ENCODE measurements around the gene GLYATL3. TPM values are rescaled to one million over a fixed set of nuclear protein-coding genes. Genes with fewer than 3 reads are reported as not detected.

The GLYATL3 gene
- total and polyA plus RNA-seq, 2 of the 4 experiments (the other 2 are of a cell fraction) = not detected

DNA sequence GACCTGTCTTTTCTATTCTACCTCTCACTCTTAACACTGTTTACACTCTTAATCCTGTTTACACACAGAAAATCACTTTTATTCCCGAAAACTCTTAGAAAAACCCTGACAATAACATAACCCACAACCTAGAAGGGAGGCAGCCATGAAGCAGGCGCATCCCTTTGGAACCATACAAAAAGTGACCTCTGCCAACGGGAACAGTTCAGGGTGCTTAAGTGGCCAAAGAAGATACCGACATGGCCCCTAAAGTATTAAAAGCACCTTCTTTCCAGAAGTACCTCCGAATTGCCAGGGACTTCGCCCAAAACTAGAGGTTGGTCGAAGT is 37.2 kb upstream of the GLYATL3 start:
- ATAC-seq (ENCODE audit: low read depth) = peak; percentile 7; the same call in 1 of the 2 replicates
- in situ Hi-C loops (cut with MboI; ENCODE audit: low sequenced_read_pairs) = no loop called here

More for the DNA sequence above, 37.2 kb upstream of the GLYATL3 start:
- Histone ChIP-seq H2BK20ac (ENCODE audit: low read depth, low read length) (no peak overlapping the region), H3K79me1 (ENCODE audit: low read depth in 1 of 2, low read length in 2 of 2) (peaks cover 30 to 35% of the 10 kb centered on the region in 2 experiments), H3K36me3 (ENCODE audit: control insufficient read depth, insufficient read depth, low read length) (peaks cover 2% of the 10 kb centered on the region), H3K9ac (ENCODE audit: low read depth, low read length) (peak overlapping the region; percentile 83), H4K8ac (ENCODE audit: low read depth in 2 of 2, low read length in 2 of 2) (peak overlapping the region; percentile 86 to 94), H2BK5ac (ENCODE audit: low read depth, low read length, poor library complexity, severe bottlenecking) (peak overlapping the region; percentile 22), H2AFZ (replicated peaks; ENCODE audit: low read length, poor library complexity) (peak overlapping the region; percentile 99), H2AK9ac (replicated peaks; ENCODE audit: low read depth, low read length, poor library complexity) (peak overlapping the region; percentile 86), H3K18ac (ENCODE audit: low read depth, low read length) (no peak overlapping the region), H3K4me2 (ENCODE audit: low read depth, low read length) (peak overlapping the region; percentile 75), H2BK120ac (ENCODE audit: low read depth, low read length) (no peak overlapping the region), H3K4me3 (ENCODE audit: insufficient read depth, low read depth, low read length) (peak overlapping the region; percentile 82), H3K4ac (ENCODE audit: low read depth, low read length) (peak overlapping the region; percentile 73), H3K4me1 (ENCODE audit: control insufficient read depth, insufficient read depth, low read length) (no peaks in the 10 kb centered on the region; the same call in 1 of the 2 replicates), H3K23ac (ENCODE audit: low read depth, low read length) (peak overlapping the region; percentile 72), H3K27ac (ENCODE audit: insufficient read depth, low read length) (peak overlapping the region; percentile 51), H4K91ac (ENCODE audit: insufficient read depth, low read depth, low read length) (peak overlapping the region; percentile 56; the same call in 1 of the 2 replicates), H4K20me1 (ENCODE audit: insufficient read depth, low read length) (no peaks in the 10 kb centered on the region), H3K27me3 (ENCODE audit: control insufficient read depth, insufficient read depth, low read length) (no peaks in the 10 kb centered on the region), H3K9me3 (ENCODE audit: control insufficient read depth, insufficient read depth, low read length) (no peaks in the 10 kb centered on the region), H2BK15ac (ENCODE audit: low read depth, low read length) (no peak overlapping the region), H3K14ac (replicated peaks; ENCODE audit: low read depth, low read length) (peak overlapping the region; percentile 83), H2AK5ac (ENCODE audit: low read depth, low read length) (peak overlapping the region; percentile 72), H3K9me1 (ENCODE audit: insufficient read depth, low read length) (no peaks in the 10 kb centered on the region), H3K56ac (ENCODE audit: extremely low read depth, insufficient read depth, low read length) (peak overlapping the region; percentile 70; the same call in 1 of the 2 replicates), H4K5ac (ENCODE audit: low read depth, low read length) (peak overlapping the region; percentile 83)
- dilution Hi-C loops (cut with HindIII; ENCODE audit: low sequenced_read_pairs, unreplicated experiment) (no loop called here), intact Hi-C loops (cut with micrococcal nuclease) (no loop called here)
- 20% methylated on average over 1 of the region's 7 CpGs; no CpG with 5 or more reads in 1 of the 2 experiments for WGBS, 2 experiments (ENCODE audit: extremely low coverage in 2 of 2, insufficient read length in 1 of 2)
- ChIA-PET CTCF (no interaction called here), POLR2A (ENCODE audit: unreplicated experiment) (no interaction called here)
- TSS peak; percentile 62 for BruUV-seq (replicated peaks)
- DNase-seq = no peak
- TF ChIP-seq SMC3 (IDR thresholded peaks at IDR 0.05; ENCODE audit: low read depth, low read length) (no peak), BHLHE40 (IDR thresholded peaks at IDR 0.05; ENCODE audit: low read depth, low read length) (no peak), NFE2L2 (IDR thresholded peaks at IDR 0.05; ENCODE audit: low read depth, low read length) (no peak), RAD21 (IDR thresholded peaks at IDR 0.05; ENCODE audit: low read length) (no peak), FOS (IDR thresholded peaks at IDR 0.05; ENCODE audit: low read depth, low read length) (no peak), RFX5 (IDR thresholded peaks at IDR 0.05; ENCODE audit: low read depth, low read length) (no peak), CHD1 (IDR thresholded peaks at IDR 0.05; ENCODE audit: low read depth, low read length) (no peak), MAZ (IDR thresholded peaks at IDR 0.05; ENCODE audit: borderline replicate concordance, low read depth, low read length) (no peak), CEBPB (IDR thresholded peaks at IDR 0.05; ENCODE audit: low read depth, low read length) (no peak), MAFK (IDR thresholded peaks at IDR 0.05; ENCODE audit: low read depth, low read length) (no peak), RCOR1 (IDR thresholded peaks at IDR 0.05; ENCODE audit: insufficient replicate concordance, low read length) (no peak)
- TF ChIP-seq, protein P1, sequence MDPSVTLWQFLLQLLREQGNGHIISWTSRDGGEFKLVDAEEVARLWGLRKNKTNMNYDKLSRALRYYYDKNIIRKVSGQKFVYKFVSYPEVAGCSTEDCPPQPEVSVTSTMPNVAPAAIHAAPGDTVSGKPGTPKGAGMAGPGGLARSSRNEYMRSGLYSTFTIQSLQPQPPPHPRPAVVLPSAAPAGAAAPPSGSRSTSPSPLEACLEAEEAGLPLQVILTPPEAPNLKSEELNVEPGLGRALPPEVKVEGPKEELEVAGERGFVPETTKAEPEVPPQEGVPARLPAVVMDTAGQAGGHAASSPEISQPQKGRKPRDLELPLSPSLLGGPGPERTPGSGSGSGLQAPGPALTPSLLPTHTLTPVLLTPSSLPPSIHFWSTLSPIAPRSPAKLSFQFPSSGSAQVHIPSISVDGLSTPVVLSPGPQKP (IDR thresholded peaks at IDR 0.05; ENCODE audit: borderline replicate concordance, low read depth, low read length) = no peak
- TF ChIP-seq, protein P2, sequence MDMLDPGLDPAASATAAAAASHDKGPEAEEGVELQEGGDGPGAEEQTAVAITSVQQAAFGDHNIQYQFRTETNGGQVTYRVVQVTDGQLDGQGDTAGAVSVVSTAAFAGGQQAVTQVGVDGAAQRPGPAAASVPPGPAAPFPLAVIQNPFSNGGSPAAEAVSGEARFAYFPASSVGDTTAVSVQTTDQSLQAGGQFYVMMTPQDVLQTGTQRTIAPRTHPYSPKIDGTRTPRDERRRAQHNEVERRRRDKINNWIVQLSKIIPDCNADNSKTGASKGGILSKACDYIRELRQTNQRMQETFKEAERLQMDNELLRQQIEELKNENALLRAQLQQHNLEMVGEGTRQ (IDR thresholded peaks at IDR 0.05; ENCODE audit: low read depth, low read length) = no peak

All from IMR-90 (cell line).